SH-SY5Y (cell line): ENCODE data around the gene GHR.

ENCODE experiments used
- GATA2 ChIP-seq: IDR thresholded peaks from 2 replicates; pipeline ENCODE4 v1.6.1; 2011; ENCODE audit warnings: mild to moderate bottlenecking, low read depth, low read length
- GATA3 ChIP-seq: IDR thresholded peaks from 2 replicates; pipeline ENCODE4 v1.6.1; 2011; ENCODE audit warnings: low read depth, mild to moderate bottlenecking, low read length, moderate library complexity

DNA sequence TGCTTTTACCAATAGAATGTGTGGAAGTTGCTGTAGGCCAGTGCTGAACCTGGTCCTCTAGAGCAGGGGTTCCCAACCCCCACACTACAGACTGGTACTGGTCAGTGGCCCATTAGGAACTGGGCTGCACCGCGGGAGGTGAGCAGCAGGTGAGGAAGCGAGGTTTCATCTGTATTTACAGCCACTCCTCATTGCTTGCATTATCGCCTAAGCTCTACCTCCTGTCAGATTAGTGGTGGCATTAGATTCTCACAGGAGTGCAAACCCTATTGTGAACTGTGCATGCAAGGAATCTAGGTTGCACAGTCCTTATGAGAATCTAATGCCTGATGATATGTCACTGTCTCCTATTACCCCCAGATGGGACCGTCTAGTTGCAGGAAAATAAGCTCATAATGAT lies 327.3 kb downstream of the GHR start:
- no peak for TF ChIP-seq GATA2
- no peak for TF ChIP-seq GATA3
